Measurements from ENCODE around the gene NCAM2. TPM values are rescaled to one million over a fixed set of nuclear protein-coding genes. Genes with fewer than 3 reads are reported as not detected.

NCAM2 gene
- total and polyA plus RNA-seq, 2 experiments from 2014 or later, result 0.36 to 0.83 TPM

GRCh38 chr21:21122680-21123079 is 124.5 kb downstream of the NCAM2 start:
- no peaks in the 10 kb centered on the region for H3K36me3 Mint-ChIP-seq (ENCODE audit: low read depth)
- no peaks in the 10 kb centered on the region for H3K27me3 Mint-ChIP-seq (ENCODE audit: insufficient read depth, low read depth, poor library complexity)
- peaks cover 5% of the 10 kb centered on the region; the same call in 1 of the 2 replicates for H3K9me2 ChIP-seq (ENCODE audit: insufficient read depth)
- no peaks in the 10 kb centered on the region for H4K20me1 ChIP-seq (replicated peaks; ENCODE audit: insufficient read depth)
- H3F3A ChIP-seq (replicated peaks; ENCODE audit: low read depth), result no peaks in the 10 kb centered on the region
- ATAC-seq, result no peak
- H3K4me3 ChIP-seq, result no peak overlapping the region
- H3K4me3 Mint-ChIP-seq, result no peak overlapping the region
- no peaks in the 10 kb centered on the region for H3K27me3 ChIP-seq (ENCODE audit: insufficient read depth)
- no peaks in the 10 kb centered on the region for H3K79me2 ChIP-seq (replicated peaks; ENCODE audit: insufficient read depth)
- no peak overlapping the region for H3K27ac ChIP-seq (ENCODE audit: low read depth)
- no peaks in the 10 kb centered on the region for H3K4me1 Mint-ChIP-seq
- no peak for DNase-seq (ENCODE audit: low spot score)
- no peaks in the 10 kb centered on the region for H3K4me1 ChIP-seq (ENCODE audit: insufficient read depth)
- no peak for TF ChIP-seq NANOG (IDR thresholded peaks at IDR 0.05; ENCODE audit: borderline replicate concordance)
- TF ChIP-seq, protein P1, sequence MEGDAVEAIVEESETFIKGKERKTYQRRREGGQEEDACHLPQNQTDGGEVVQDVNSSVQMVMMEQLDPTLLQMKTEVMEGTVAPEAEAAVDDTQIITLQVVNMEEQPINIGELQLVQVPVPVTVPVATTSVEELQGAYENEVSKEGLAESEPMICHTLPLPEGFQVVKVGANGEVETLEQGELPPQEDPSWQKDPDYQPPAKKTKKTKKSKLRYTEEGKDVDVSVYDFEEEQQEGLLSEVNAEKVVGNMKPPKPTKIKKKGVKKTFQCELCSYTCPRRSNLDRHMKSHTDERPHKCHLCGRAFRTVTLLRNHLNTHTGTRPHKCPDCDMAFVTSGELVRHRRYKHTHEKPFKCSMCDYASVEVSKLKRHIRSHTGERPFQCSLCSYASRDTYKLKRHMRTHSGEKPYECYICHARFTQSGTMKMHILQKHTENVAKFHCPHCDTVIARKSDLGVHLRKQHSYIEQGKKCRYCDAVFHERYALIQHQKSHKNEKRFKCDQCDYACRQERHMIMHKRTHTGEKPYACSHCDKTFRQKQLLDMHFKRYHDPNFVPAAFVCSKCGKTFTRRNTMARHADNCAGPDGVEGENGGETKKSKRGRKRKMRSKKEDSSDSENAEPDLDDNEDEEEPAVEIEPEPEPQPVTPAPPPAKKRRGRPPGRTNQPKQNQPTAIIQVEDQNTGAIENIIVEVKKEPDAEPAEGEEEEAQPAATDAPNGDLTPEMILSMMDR (conservative IDR thresholded peaks at IDR 0.05; ENCODE audit: low read depth in 2 of 2), result no peak
- TF ChIP-seq POLR2AphosphoS5 (IDR thresholded peaks at IDR 0.05; ENCODE audit: low read depth), result no peak
- TF ChIP-seq STAT1 (IDR thresholded peaks at IDR 0.05; ENCODE audit: unreplicated experiment), result no peak
- TF ChIP-seq REST (IDR thresholded peaks at IDR 0.05; ENCODE audit: unreplicated experiment), result no peak
- no peak for TF ChIP-seq ZNF331 (CRISPR knock-in tag; IDR thresholded peaks at IDR 0.05; ENCODE audit: low read depth)
- no peak for TF ChIP-seq JUNB (IDR thresholded peaks at IDR 0.05; ENCODE audit: unreplicated experiment)
- TF ChIP-seq, protein P2, sequence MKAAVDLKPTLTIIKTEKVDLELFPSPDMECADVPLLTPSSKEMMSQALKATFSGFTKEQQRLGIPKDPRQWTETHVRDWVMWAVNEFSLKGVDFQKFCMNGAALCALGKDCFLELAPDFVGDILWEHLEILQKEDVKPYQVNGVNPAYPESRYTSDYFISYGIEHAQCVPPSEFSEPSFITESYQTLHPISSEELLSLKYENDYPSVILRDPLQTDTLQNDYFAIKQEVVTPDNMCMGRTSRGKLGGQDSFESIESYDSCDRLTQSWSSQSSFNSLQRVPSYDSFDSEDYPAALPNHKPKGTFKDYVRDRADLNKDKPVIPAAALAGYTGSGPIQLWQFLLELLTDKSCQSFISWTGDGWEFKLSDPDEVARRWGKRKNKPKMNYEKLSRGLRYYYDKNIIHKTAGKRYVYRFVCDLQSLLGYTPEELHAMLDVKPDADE (IDR thresholded peaks at IDR 0.05), result no peak
- no peak for TF ChIP-seq CREB1 (CRISPR knock-in tag; IDR thresholded peaks at IDR 0.05; ENCODE audit: low read depth)
- no peak for TF ChIP-seq ZNF114 (CRISPR knock-in tag; IDR thresholded peaks at IDR 0.05)
- no peak for TF ChIP-seq EZH2phosphoT487 (IDR thresholded peaks at IDR 0.05; ENCODE audit: unreplicated experiment)
- no peak for TF ChIP-seq ZNF462 (CRISPR knock-in tag; IDR thresholded peaks at IDR 0.05)
- no peak for TF ChIP-seq EZH2 (IDR thresholded peaks at IDR 0.05; ENCODE audit: low read depth, unreplicated experiment)
- H3K9me3 Mint-ChIP-seq, result no peaks in the 10 kb centered on the region
- H3K4me2 ChIP-seq, result no peak overlapping the region
- H3K27ac Mint-ChIP-seq, result no peak overlapping the region
- H2AFZ ChIP-seq, result no peak overlapping the region
- H3K36me3 ChIP-seq (ENCODE audit: insufficient read depth), result no peaks in the 10 kb centered on the region

All from GM23338 (cell line).